Activated T-cell treated with anti-CD3 and anti-CD28 coated beads, Interleukin-2, amount 50 U/mL, for 4 hours (primary cell): Measurements from ENCODE around the gene NPHS2. TPM values are rescaled to one million over a fixed set of nuclear protein-coding genes. Genes with fewer than 3 reads are reported as not detected.

ENCODE experiments used
- ATAC-seq, 2 donors: fragments of 200-7000 bp; cut with Tn5 transposase; one replicate each; pipeline ENCODE4 v1.10.0; 2021
- DNase-seq: peaks from one replicate; pipeline ENCODE4 v3.0.0-alpha.2; 2020
- H3K27me3 Mint-ChIP-seq: one replicate; pipeline ENCODE4 v1.8.0; 2021; ENCODE audit warnings: low read depth, mixed read lengths
- H3K36me3 Mint-ChIP-seq: one replicate; pipeline ENCODE4 v1.8.0; 2022; ENCODE audit warnings: mixed read lengths; ENCODE audit not compliant: insufficient read depth
- H3K4me1 Mint-ChIP-seq: one replicate; pipeline ENCODE4 v1.8.0; 2021; ENCODE audit warnings: low read depth, mixed read lengths
- H3K4me3 Mint-ChIP-seq: one replicate; pipeline ENCODE4 v1.8.0; 2021; ENCODE audit warnings: mild to moderate bottlenecking, moderate library complexity, mixed read lengths
- H3K9me3 Mint-ChIP-seq: one replicate; pipeline ENCODE4 v1.8.0; 2021; ENCODE audit warnings: mixed read lengths
- total RNA-seq, 3 donors: library from RNA; stranded (reverse); gene quantifications; one replicate each; pipeline ENCODE4 v1.2.1, GENCODE V29; 2021

Gene NPHS2
- not detected for total RNA-seq

GRCh38 chr1:179575497-179576314 lies at the start of gene NPHS2:
Gene NPHS2 (minus strand): TSS chr1:179575948. CDS start chr1:179575864, 84 bp downstream.
- Mint-ChIP-seq H3K4me1 (peaks cover 4% of the 10 kb centered on the region), H3K9me3 (peaks cover 5% of the 10 kb centered on the region), H3K4me3 (no peak within 1 kb of the TSS), H3K27me3 (peaks cover 49% of the 10 kb centered on the region), H3K36me3 (no peaks in the 10 kb centered on the region)
- ATAC-seq (peak in 1 of 2 donors; percentile 34), DNase-seq (no peak)

- Mint-ChIP-seq H3K4me1 (no peaks in the 10 kb centered on the region), H3K4me3 (no peak overlapping the region), H3K27me3 (peaks cover 7% of the 10 kb centered on the region), H3K36me3 (no peaks in the 10 kb centered on the region), H3K9me3 (no peaks in the 10 kb centered on the region)
- ATAC-seq (no peak), DNase-seq (no peak)
Observed at GRCh38 chr1:179612361-179612760, 36.6 kb upstream of the NPHS2 start.

GRCh38 chr1:179601093-179601492 lies 25.3 kb upstream of the NPHS2 start:
- DNase-seq: no peak
- peaks cover 9% of the 10 kb centered on the region for H3K27me3 Mint-ChIP-seq
- H3K9me3 Mint-ChIP-seq: peaks cover 4% of the 10 kb centered on the region
- H3K4me1 Mint-ChIP-seq: no peaks in the 10 kb centered on the region
- no peak overlapping the region for H3K4me3 Mint-ChIP-seq
- no peaks in the 10 kb centered on the region for H3K36me3 Mint-ChIP-seq
- no peak for ATAC-seq

- no peak for DNase-seq
- H3K36me3 Mint-ChIP-seq: no peaks in the 10 kb centered on the region
- H3K27me3 Mint-ChIP-seq: peaks cover 11% of the 10 kb centered on the region
- H3K4me3 Mint-ChIP-seq: no peak overlapping the region
- no peak for ATAC-seq
- no peaks in the 10 kb centered on the region for H3K4me1 Mint-ChIP-seq
- peaks cover 4% of the 10 kb centered on the region for H3K9me3 Mint-ChIP-seq
Observed at GRCh38 chr1:179599623-179600249, 24.0 kb upstream of the NPHS2 start.

GRCh38 chr1:179598631-179599030 lies 22.9 kb upstream of the NPHS2 start:
- Mint-ChIP-seq H3K36me3 (no peaks in the 10 kb centered on the region), H3K27me3 (peaks cover 13% of the 10 kb centered on the region), H3K4me1 (no peaks in the 10 kb centered on the region), H3K9me3 (peaks cover 4% of the 10 kb centered on the region), H3K4me3 (no peak overlapping the region)
- DNase-seq (no peak), ATAC-seq (no peak)

GRCh38 chr1:179591592-179592580 lies 16.1 kb upstream of the NPHS2 start, which contains the start of gene TDRD5:
Gene TDRD5 (plus strand): TSS chr1:179591832. CDS start chr1:179592616, 784 bp downstream.
- peak in 1 of 2 donors; percentile 30 for ATAC-seq

GRCh38 chr1:179591253-179591591 lies 15.5 kb upstream of the NPHS2 start:
- Mint-ChIP-seq H3K4me1 (no peaks in the 10 kb centered on the region), H3K27me3 (peaks cover 39% of the 10 kb centered on the region), H3K9me3 (no peaks in the 10 kb centered on the region), H3K4me3 (no peak overlapping the region), H3K36me3 (no peaks in the 10 kb centered on the region)
- DNase-seq (no peak), ATAC-seq (no peak)

More at GRCh38 chr1:179591592-179592580, 16.1 kb upstream of the NPHS2 start, which contains the start of gene TDRD5:
- Mint-ChIP-seq H3K4me3 (no peak within 1 kb of the TSS), H3K4me1 (no peaks in the 10 kb centered on the region), H3K9me3 (no peaks in the 10 kb centered on the region), H3K27me3 (peaks cover 40% of the 10 kb centered on the region), H3K36me3 (no peaks in the 10 kb centered on the region)
- no peak for DNase-seq

- ATAC-seq: no peak
- Mint-ChIP-seq H3K27me3 (peaks cover 42% of the 10 kb centered on the region), H3K36me3 (no peaks in the 10 kb centered on the region), H3K4me1 (no peaks in the 10 kb centered on the region), H3K4me3 (no peak overlapping the region), H3K9me3 (no peaks in the 10 kb centered on the region)
- no peak for DNase-seq
Observed at GRCh38 chr1:179590671-179591070, 14.9 kb upstream of the NPHS2 start.

- Mint-ChIP-seq H3K4me3 (no peak overlapping the region), H3K4me1 (no peaks in the 10 kb centered on the region), H3K36me3 (no peaks in the 10 kb centered on the region), H3K9me3 (no peaks in the 10 kb centered on the region), H3K27me3 (peaks cover 43% of the 10 kb centered on the region)
- DNase-seq (no peak), ATAC-seq (no peak)
Observed at GRCh38 chr1:179589509-179589908, 13.8 kb upstream of the NPHS2 start.

GRCh38 chr1:179588425-179589024 lies 12.8 kb upstream of the NPHS2 start:
- H3K4me3 Mint-ChIP-seq: no peak overlapping the region
- no peaks in the 10 kb centered on the region for H3K36me3 Mint-ChIP-seq
- H3K4me1 Mint-ChIP-seq: no peaks in the 10 kb centered on the region
- no peaks in the 10 kb centered on the region for H3K9me3 Mint-ChIP-seq
- DNase-seq (no peak), ATAC-seq (no peak)
- peaks cover 49% of the 10 kb centered on the region for H3K27me3 Mint-ChIP-seq

- H3K4me1 Mint-ChIP-seq: no peaks in the 10 kb centered on the region
- peaks cover 48% of the 10 kb centered on the region for H3K27me3 Mint-ChIP-seq
- DNase-seq (no peak), ATAC-seq (no peak)
- H3K9me3 Mint-ChIP-seq: no peaks in the 10 kb centered on the region
- H3K4me3 Mint-ChIP-seq: no peak overlapping the region
- no peaks in the 10 kb centered on the region for H3K36me3 Mint-ChIP-seq
Observed at GRCh38 chr1:179587336-179587735, 11.6 kb upstream of the NPHS2 start.

GRCh38 chr1:179586107-179586823 lies 10.5 kb upstream of the NPHS2 start:
- Mint-ChIP-seq H3K9me3 (no peaks in the 10 kb centered on the region), H3K4me1 (no peaks in the 10 kb centered on the region), H3K4me3 (no peak overlapping the region), H3K27me3 (peaks cover 49% of the 10 kb centered on the region), H3K36me3 (no peaks in the 10 kb centered on the region)
- ATAC-seq (peak in 1 of 2 donors; percentile 14), DNase-seq (no peak)

- Mint-ChIP-seq H3K9me3 (no peaks in the 10 kb centered on the region), H3K27me3 (peaks cover 45% of the 10 kb centered on the region), H3K4me1 (no peaks in the 10 kb centered on the region), H3K36me3 (no peaks in the 10 kb centered on the region), H3K4me3 (no peak overlapping the region)
- ATAC-seq: no peak
- no peak for DNase-seq
Observed at GRCh38 chr1:179583771-179584320, 8.1 kb upstream of the NPHS2 start.
